ENCODE measurements around the gene HNF4A. TPM values are rescaled to one million over a fixed set of nuclear protein-coding genes. Genes with fewer than 3 reads are reported as not detected.

The HNF4A gene
- total RNA-seq, 4 donors from 2014 or later, result 0.63 TPM; not detected in 3

DNA sequence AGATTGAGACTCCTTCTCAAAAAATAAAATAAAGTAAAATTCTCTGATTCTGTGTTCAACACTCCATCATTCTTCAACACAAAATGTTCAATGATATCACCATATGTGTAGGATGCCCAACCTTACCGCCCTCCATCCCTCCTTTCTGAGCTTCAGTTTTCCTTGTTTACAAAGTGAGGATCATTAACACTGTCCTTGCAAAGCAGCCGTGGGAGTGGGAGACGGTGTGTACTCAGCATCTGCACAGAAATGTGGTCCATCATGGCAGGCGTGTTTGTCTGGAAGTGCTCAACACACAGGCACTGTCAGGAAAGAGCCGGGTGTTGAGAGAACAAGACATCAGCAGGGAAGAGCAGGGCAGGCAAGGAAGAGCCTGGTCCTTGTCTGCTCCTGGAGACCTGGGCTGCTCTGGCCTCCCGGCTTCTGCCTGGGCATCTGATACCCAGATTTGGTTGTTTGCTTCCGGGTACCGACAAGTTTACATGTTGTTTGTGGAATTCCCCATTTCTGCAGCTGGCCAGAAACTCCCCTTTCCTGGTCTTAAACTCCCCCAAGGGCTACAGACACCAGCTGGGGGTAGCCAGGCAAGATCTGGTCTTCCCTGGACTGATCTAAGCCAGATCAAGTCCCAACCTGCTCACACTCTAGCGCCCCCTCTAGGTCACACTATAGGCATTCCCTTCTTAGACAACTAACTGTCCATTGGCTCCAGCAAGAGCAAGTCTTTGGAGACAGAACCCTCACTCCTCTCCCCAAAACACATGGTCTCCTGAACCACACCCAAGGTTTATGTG lies 93.5 kb downstream of the HNF4A start:
- no peak overlapping the region for H3K4me3 ChIP-seq
- H3K27ac ChIP-seq (replicated peaks in 1 of 4), result no peak overlapping the region
- no peaks in the 10 kb centered on the region for H3K27me3 ChIP-seq
- intact Hi-C loops (cut with DNase I), result no loop called here
- no peak for DNase-seq (ENCODE audit: extremely low spot score)
- WGBS, result 71% methylated on average over 9 of the region's 9 CpGs
- no peak for TF ChIP-seq POLR2AphosphoS5 (IDR thresholded peaks at IDR 0.05)
- TF ChIP-seq, protein P1, sequence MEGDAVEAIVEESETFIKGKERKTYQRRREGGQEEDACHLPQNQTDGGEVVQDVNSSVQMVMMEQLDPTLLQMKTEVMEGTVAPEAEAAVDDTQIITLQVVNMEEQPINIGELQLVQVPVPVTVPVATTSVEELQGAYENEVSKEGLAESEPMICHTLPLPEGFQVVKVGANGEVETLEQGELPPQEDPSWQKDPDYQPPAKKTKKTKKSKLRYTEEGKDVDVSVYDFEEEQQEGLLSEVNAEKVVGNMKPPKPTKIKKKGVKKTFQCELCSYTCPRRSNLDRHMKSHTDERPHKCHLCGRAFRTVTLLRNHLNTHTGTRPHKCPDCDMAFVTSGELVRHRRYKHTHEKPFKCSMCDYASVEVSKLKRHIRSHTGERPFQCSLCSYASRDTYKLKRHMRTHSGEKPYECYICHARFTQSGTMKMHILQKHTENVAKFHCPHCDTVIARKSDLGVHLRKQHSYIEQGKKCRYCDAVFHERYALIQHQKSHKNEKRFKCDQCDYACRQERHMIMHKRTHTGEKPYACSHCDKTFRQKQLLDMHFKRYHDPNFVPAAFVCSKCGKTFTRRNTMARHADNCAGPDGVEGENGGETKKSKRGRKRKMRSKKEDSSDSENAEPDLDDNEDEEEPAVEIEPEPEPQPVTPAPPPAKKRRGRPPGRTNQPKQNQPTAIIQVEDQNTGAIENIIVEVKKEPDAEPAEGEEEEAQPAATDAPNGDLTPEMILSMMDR (IDR thresholded peaks at IDR 0.05), result no peak
- no peak for TF ChIP-seq EP300 (IDR thresholded peaks at IDR 0.05)
- no peak for TF ChIP-seq POLR2A (IDR thresholded peaks at IDR 0.05; ENCODE audit: low read depth)
- H3K9me3 ChIP-seq, result no peaks in the 10 kb centered on the region
- no peaks in the 10 kb centered on the region for H3K36me3 ChIP-seq
- H3K4me1 ChIP-seq, result peaks cover 0 to 6% (median 0%) of the 10 kb centered on the region in 4 donors

DNA sequence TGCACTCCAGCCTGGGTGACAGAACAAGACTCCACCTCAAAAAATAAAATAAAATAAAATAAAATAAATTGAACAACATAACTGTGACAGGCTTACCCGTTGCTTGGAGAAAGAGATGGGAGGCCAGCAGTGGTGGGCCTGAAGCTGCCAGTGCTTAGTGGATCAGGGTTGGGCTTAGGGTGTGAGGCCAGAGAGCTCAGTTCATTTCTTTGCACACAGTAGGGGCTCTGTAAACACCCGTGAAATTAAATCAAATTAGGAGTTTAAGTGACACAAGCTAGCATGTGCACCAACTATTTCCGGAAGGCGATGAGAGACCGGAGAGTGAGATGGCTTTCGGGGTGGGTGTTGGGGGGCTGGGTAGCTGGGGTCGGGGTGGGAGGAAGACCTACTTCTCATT lies 94.4 kb downstream of the HNF4A start:
- intact Hi-C loops (cut with DNase I), result no loop called here
- WGBS, result 80% methylated on average over 7 of the region's 7 CpGs
- H3K36me3 ChIP-seq, result no peaks in the 10 kb centered on the region

DNA sequence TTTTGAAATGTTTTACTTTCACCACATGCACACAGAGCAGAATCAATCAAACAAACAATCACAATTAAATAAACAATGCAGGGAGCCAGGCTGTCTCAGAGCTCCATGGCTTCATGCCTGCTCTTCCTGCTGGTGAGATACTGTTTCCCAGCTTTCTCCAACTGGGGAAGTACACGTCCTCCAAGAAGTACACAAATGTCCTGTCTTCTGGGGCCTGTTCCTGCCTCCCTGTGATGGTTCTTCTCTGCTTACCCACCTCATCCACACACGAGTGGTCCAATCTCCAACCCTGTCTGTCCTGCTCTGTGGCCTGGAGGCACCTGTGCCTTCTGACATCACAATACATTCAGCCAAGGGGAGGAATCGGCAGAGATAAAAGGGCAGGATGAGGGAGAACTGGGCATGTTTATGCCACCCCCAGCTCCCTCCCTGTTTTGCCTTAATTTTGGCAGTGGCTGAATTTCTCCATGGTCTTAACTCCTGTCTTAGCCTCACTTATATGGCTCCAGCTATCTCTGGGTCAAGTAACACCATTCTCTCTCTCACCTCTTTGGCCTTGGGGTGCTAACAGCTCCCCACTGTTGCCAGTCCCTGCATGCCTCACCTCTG lies 94.9 kb downstream of the HNF4A start:
- no peak for DNase-seq (ENCODE audit: extremely low spot score)
- TF ChIP-seq POLR2AphosphoS5 (IDR thresholded peaks at IDR 0.05) (no peak), POLR2A (IDR thresholded peaks at IDR 0.05; ENCODE audit: low read depth) (no peak), EP300 (IDR thresholded peaks at IDR 0.05) (no peak)
- TF ChIP-seq, protein P1 (IDR thresholded peaks at IDR 0.05), result no peak
- Histone ChIP-seq H3K27ac (replicated peaks in 1 of 4) (no peak overlapping the region), H3K4me3 (no peak overlapping the region), H3K4me1 (peaks cover 0 to 6% (median 0%) of the 10 kb centered on the region in 4 donors), H3K9me3 (no peaks in the 10 kb centered on the region), H3K27me3 (no peaks in the 10 kb centered on the region), H3K36me3 (no peaks in the 10 kb centered on the region)
- 45% methylated on average over 3 of the region's 3 CpGs for WGBS
- intact Hi-C loops (cut with DNase I), result no loop called here

More for the DNA sequence above, 94.4 kb downstream of the HNF4A start:
- no peak for TF ChIP-seq POLR2A (IDR thresholded peaks at IDR 0.05; ENCODE audit: low read depth)
- no peak for TF ChIP-seq EP300 (IDR thresholded peaks at IDR 0.05)
- TF ChIP-seq POLR2AphosphoS5 (IDR thresholded peaks at IDR 0.05), result no peak
- TF ChIP-seq, protein P1 (IDR thresholded peaks at IDR 0.05), result no peak
- no peaks in the 10 kb centered on the region for H3K9me3 ChIP-seq
- no peak for DNase-seq (ENCODE audit: extremely low spot score)
- no peaks in the 10 kb centered on the region for H3K27me3 ChIP-seq
- H3K27ac ChIP-seq (replicated peaks in 1 of 4), result no peak overlapping the region
- peaks cover 0 to 6% (median 0%) of the 10 kb centered on the region in 4 donors for H3K4me1 ChIP-seq
- no peak overlapping the region for H3K4me3 ChIP-seq

DNA sequence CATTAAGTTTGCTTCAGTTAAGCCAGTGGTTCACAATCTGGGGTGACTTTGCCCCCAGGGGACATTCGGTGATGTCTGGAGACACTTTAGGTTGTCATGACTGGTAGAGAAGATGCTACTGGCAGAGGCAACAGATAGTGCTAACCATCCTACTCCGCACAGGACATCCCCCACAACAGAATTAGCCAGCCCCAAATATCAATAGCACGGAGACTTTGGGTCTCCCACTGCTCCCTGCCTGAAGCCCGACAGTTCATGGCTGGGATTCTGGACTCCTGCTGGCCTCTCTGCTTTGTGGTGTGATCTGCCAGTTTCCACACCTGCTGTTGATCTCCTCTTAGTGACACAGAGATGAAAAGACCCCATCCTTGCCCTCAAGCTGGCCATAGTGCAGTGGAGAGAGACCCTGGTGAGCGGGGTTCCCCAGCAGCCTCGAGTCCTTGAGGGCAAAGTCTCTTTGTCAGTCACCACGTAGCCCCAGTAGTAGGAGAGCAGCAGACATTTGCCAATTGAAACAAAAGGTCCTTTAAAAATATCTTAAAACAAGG lies 95.5 kb downstream of the HNF4A start:
- Histone ChIP-seq H3K36me3 (no peaks in the 10 kb centered on the region), H3K27ac (replicated peaks in 1 of 4) (no peak overlapping the region), H3K4me1 (peaks cover 0 to 6% (median 0%) of the 10 kb centered on the region in 4 donors), H3K9me3 (no peaks in the 10 kb centered on the region), H3K27me3 (no peaks in the 10 kb centered on the region), H3K4me3 (no peak overlapping the region)
- DNase-seq (ENCODE audit: extremely low spot score), result no peak
- intact Hi-C loops (cut with DNase I), result no loop called here
- TF ChIP-seq POLR2A (IDR thresholded peaks at IDR 0.05; ENCODE audit: low read depth) (no peak), POLR2AphosphoS5 (IDR thresholded peaks at IDR 0.05) (no peak), EP300 (IDR thresholded peaks at IDR 0.05) (no peak)
- TF ChIP-seq, protein P1 (IDR thresholded peaks at IDR 0.05), result no peak
- WGBS, result 69% methylated on average over 7 of the region's 7 CpGs

Data from esophagus muscularis mucosa (tissue), 4 donors.